Stimulated activated CD4-positive, alpha-beta T cell treated with anti-CD3 and anti-CD28 coated beads, Interleukin-4, amount 100 ng/mL, for 1 hour (primary cell): ENCODE measurements around the gene SERPIND1.

Source experiments
- DNase-seq: peaks from one replicate; pipeline ENCODE4 v3.0.0-alpha.2; 2020

The SERPIND1 gene

GRCh38 chr22:20793748-20794649 lies 20.1 kb downstream of the SERPIND1 start:
- DNase-seq: no peak

GRCh38 chr22:20794650-20795413 lies 20.9 kb downstream of the SERPIND1 start:
- DNase-seq: no peak

GRCh38 chr22:20796731-20797130 lies 22.8 kb downstream of the SERPIND1 start:
- DNase-seq: no peak

- DNase-seq: no peak
These were observed 24.3 kb downstream of the SERPIND1 start for GRCh38 chr22:20798218-20798617.

GRCh38 chr22:20798974-20799373 lies 25.1 kb downstream of the SERPIND1 start:
- DNase-seq: no peak

GRCh38 chr22:20799449-20799848 lies 25.5 kb downstream of the SERPIND1 start:
- no peak for DNase-seq

GRCh38 chr22:20802452-20802851 lies 28.5 kb downstream of the SERPIND1 start:
- DNase-seq: no peak

- no peak for DNase-seq
These were observed 29.1 kb downstream of the SERPIND1 start for GRCh38 chr22:20802922-20803553.

- DNase-seq: peak; percentile 36
These were observed 29.9 kb downstream of the SERPIND1 start for GRCh38 chr22:20803696-20804324.

GRCh38 chr22:20804650-20805049 lies 30.7 kb downstream of the SERPIND1 start:
- DNase-seq: no peak

GRCh38 chr22:20805972-20806471 lies 32.1 kb downstream of the SERPIND1 start:
- DNase-seq: no peak

- DNase-seq: no peak
These were observed 33.4 kb downstream of the SERPIND1 start for GRCh38 chr22:20807315-20807752.

- no peak for DNase-seq
These were observed 34.9 kb downstream of the SERPIND1 start for GRCh38 chr22:20808844-20809243.

GRCh38 chr22:20809538-20810185 lies 35.7 kb downstream of the SERPIND1 start:
- DNase-seq: no peak

- DNase-seq: no peak
These were observed 36.7 kb downstream of the SERPIND1 start for GRCh38 chr22:20810645-20811044.

- DNase-seq: no peak
These were observed 37.3 kb downstream of the SERPIND1 start for GRCh38 chr22:20811171-20811570.

- DNase-seq: no peak
These were observed 38.2 kb downstream of the SERPIND1 start for GRCh38 chr22:20811971-20812660.

GRCh38 chr22:20813056-20813455 lies 39.1 kb downstream of the SERPIND1 start:
- no peak for DNase-seq

- no peak for DNase-seq
These were observed 40.4 kb downstream of the SERPIND1 start for GRCh38 chr22:20814221-20814808.

- no peak for DNase-seq
These were observed 41.7 kb downstream of the SERPIND1 start for GRCh38 chr22:20815477-20816050.

- DNase-seq: no peak
These were observed 42.6 kb downstream of the SERPIND1 start for GRCh38 chr22:20816559-20816958.
